Cardiac muscle cell (in vitro differentiated cells and primary cell): ENCODE data around the gene IGIP. TPM values are rescaled to one million over a fixed set of nuclear protein-coding genes. Genes with fewer than 3 reads are reported as not detected.

Experiments
- DNase-seq, 2 donors: peaks; one replicate each; pipeline versions ENCODE4 v3.0.0 to v3.0.0-alpha.2; 2010 to 2017; ENCODE audit warnings: low read depth in 1 of 2, low spot score in 1 of 2
- H3K27ac ChIP-seq: fragments of 200-600 bp; sonication (generic); 2 replicates; pipeline ENCODE4 v1.5.1; 2016
- H3K27me3 ChIP-seq: fragments of 200-600 bp; sonication (generic); 2 replicates; pipeline ENCODE4 v1.6.0; 2016; ENCODE audit warnings: control low read depth
- H3K36me3 ChIP-seq: fragments of 200-600 bp; sonication (generic); 2 replicates; pipeline ENCODE4 v1.5.1; 2016; ENCODE audit warnings: control low read depth
- H3K4me1 ChIP-seq: fragments of 200-600 bp; sonication (generic); 2 replicates; pipeline ENCODE4 v1.8.1; 2017; ENCODE audit warnings: low read depth, mild to moderate bottlenecking, mixed run types
- H3K4me3 ChIP-seq: fragments of 200-600 bp; sonication (generic); 2 replicates; pipeline ENCODE4 v1.5.1; 2016; ENCODE audit warnings: mild to moderate bottlenecking
- H3K9me3 ChIP-seq: fragments of 200-600 bp; sonication (generic); 2 replicates; pipeline ENCODE4 v1.5.1; 2017; ENCODE audit warnings: low read depth, mild to moderate bottlenecking, control low read depth
- CTCF ChIP-seq: IDR thresholded peaks from 2 replicates; pipeline ENCODE4 v1.5.1; 2012; ENCODE audit warnings: low read depth, mild to moderate bottlenecking, low read length
- polyA plus RNA-seq: library from polyadenylated mRNA; unstranded; fragments of >200 nt; fragmentation: Nextera tagmentation; extraction: Ambion mirVana; gene quantifications from 2 replicates; pipeline ENCODE4 v1.2.1, GENCODE V29; 2016
- total RNA-seq: library from RNA; depleted of rRNA; stranded (reverse); fragments of >200 nt; gene quantifications from 2 replicates; pipeline ENCODE4 v1.2.3, GENCODE V29; 2016

The IGIP gene
- total and polyA plus RNA-seq, 2 experiments from 2014 or later, result 0.51 to 4.8 TPM

- Histone ChIP-seq H3K9me3 (no peaks in the 10 kb centered on the region), H3K27ac (no peak overlapping the region), H3K4me1 (no peaks in the 10 kb centered on the region), H3K27me3 (peaks cover 69% of the 10 kb centered on the region), H3K4me3 (no peak overlapping the region), H3K36me3 (no peaks in the 10 kb centered on the region)
- no peak for DNase-seq
- TF ChIP-seq CTCF, result no peak
Measured at GRCh38 chr5:140103154-140103553, 22.6 kb upstream of the IGIP start.

- H3K4me1 ChIP-seq, result no peaks in the 10 kb centered on the region
- peaks cover 78% of the 10 kb centered on the region for H3K27me3 ChIP-seq
- TF ChIP-seq CTCF, result no peak
- no peak overlapping the region for H3K27ac ChIP-seq
- no peaks in the 10 kb centered on the region for H3K9me3 ChIP-seq
- DNase-seq, result no peak
- no peaks in the 10 kb centered on the region for H3K36me3 ChIP-seq
- H3K4me3 ChIP-seq, result no peak overlapping the region
Measured at GRCh38 chr5:140104100-140104499, 21.6 kb upstream of the IGIP start.

- no peaks in the 10 kb centered on the region for H3K4me1 ChIP-seq
- no peaks in the 10 kb centered on the region for H3K36me3 ChIP-seq
- no peak for DNase-seq
- H3K9me3 ChIP-seq, result no peaks in the 10 kb centered on the region
- H3K4me3 ChIP-seq, result no peak overlapping the region
- no peak overlapping the region for H3K27ac ChIP-seq
- peaks cover 84% of the 10 kb centered on the region for H3K27me3 ChIP-seq
- TF ChIP-seq CTCF, result no peak
Measured at GRCh38 chr5:140106101-140106500, 19.6 kb upstream of the IGIP start.

- Histone ChIP-seq H3K4me3 (peak overlapping the region; percentile 75), H3K27ac (peak overlapping the region; percentile 90), H3K9me3 (no peaks in the 10 kb centered on the region), H3K36me3 (no peaks in the 10 kb centered on the region), H3K27me3 (peaks cover 85% of the 10 kb centered on the region), H3K4me1 (no peaks in the 10 kb centered on the region)
- no peak for DNase-seq
- no peak for TF ChIP-seq CTCF
Measured at GRCh38 chr5:140106805-140107311, 18.9 kb upstream of the IGIP start.

GRCh38 chr5:140107312-140108092 is 18.2 kb upstream of the IGIP start:
- peak overlapping the region; percentile 90 for H3K27ac ChIP-seq
- H3K4me1 ChIP-seq, result no peaks in the 10 kb centered on the region
- peaks cover 85% of the 10 kb centered on the region for H3K27me3 ChIP-seq
- DNase-seq, result peak; percentile 95 to 96
- TF ChIP-seq CTCF, result peak; percentile 17
- H3K4me3 ChIP-seq, result peak overlapping the region; percentile 75
- H3K36me3 ChIP-seq, result no peaks in the 10 kb centered on the region
- H3K9me3 ChIP-seq, result no peaks in the 10 kb centered on the region
